OCI-LY1 (cell line): ENCODE measurements around the gene SECTM1.

Experiments
- H2AFZ ChIP-seq: fragments of 200-600 bp; sonication (generic), shearing (Covaris generic); 2 replicates; pipeline ENCODE4 v1.6.0; 2014; ENCODE audit warnings: antibody characterized with exemption, mild to moderate bottlenecking, low read length
- H3F3A ChIP-seq: fragments of 200-600 bp; sonication (generic), shearing (Covaris generic); 2 replicates; pipeline ENCODE4 v1.6.0; 2014; ENCODE audit warnings: mild to moderate bottlenecking, antibody characterized with exemption, low read length, moderate library complexity; ENCODE audit not compliant: insufficient read depth
- H3K27ac ChIP-seq: fragments of 200-600 bp; sonication (generic); 2 replicates; pipeline ENCODE4 v1.5.1; 2014; ENCODE audit warnings: low read length, mixed run types, mild to moderate bottlenecking, low read depth; ENCODE audit not compliant: poor library complexity, severe bottlenecking
- H3K27me3 ChIP-seq: fragments of 200-600 bp; sonication (generic); 2 replicates; pipeline ENCODE4 v1.6.0; 2014; ENCODE audit warnings: antibody characterized with exemption, mild to moderate bottlenecking, low read length, moderate library complexity; ENCODE audit not compliant: insufficient read depth
- H3K36me3 ChIP-seq: fragments of 200-600 bp; sonication (generic); 2 replicates; pipeline ENCODE4 v1.6.1; 2014; ENCODE audit warnings: mild to moderate bottlenecking, antibody characterized with exemption, low read length, moderate library complexity, mixed read lengths; ENCODE audit not compliant: insufficient read depth
- H3K4me1 ChIP-seq: fragments of 200-600 bp; sonication (generic); 2 replicates; pipeline ENCODE4 v1.5.1; 2014; ENCODE audit warnings: mild to moderate bottlenecking, low read length, moderate library complexity; ENCODE audit not compliant: insufficient read depth, severe bottlenecking
- H3K4me2 ChIP-seq: fragments of 200-600 bp; sonication (generic), shearing (Covaris generic); 2 replicates; pipeline ENCODE4 v1.6.1; 2014; ENCODE audit warnings: low read length
- H3K4me3 ChIP-seq: fragments of 200-600 bp; sonication (generic); 2 replicates; pipeline ENCODE4 v1.5.1; 2014; ENCODE audit warnings: low read length, low read depth, mild to moderate bottlenecking, mixed read lengths; ENCODE audit not compliant: poor library complexity, severe bottlenecking
- H3K79me2 ChIP-seq: fragments of 200-600 bp; shearing (Covaris generic); 2 replicates; pipeline ENCODE4 v1.6.1; 2016; ENCODE audit warnings: mixed run types, low read length, mixed read lengths; ENCODE audit not compliant: insufficient read depth
- H3K9ac ChIP-seq: fragments of 200-600 bp; sonication (generic), shearing (Covaris generic); 2 replicates; pipeline ENCODE4 v1.6.1; 2014; ENCODE audit warnings: mild to moderate bottlenecking, low read length, mixed read lengths
- H3K9me2 ChIP-seq: fragments of 200-600 bp; sonication (generic), shearing (Covaris generic); 2 replicates; pipeline ENCODE4 v1.6.1; 2014; ENCODE audit warnings: low read depth, mild to moderate bottlenecking, low read length, mixed read lengths
- H3K9me3 ChIP-seq: fragments of 200-600 bp; shearing (Covaris generic); 2 replicates; pipeline ENCODE4 v1.6.1; 2014; ENCODE audit warnings: low read length, mixed read lengths
- H4K20me1 ChIP-seq: fragments of 200-600 bp; sonication (generic), shearing (Covaris generic); 2 replicates; pipeline ENCODE4 v1.6.0; 2016; ENCODE audit warnings: mild to moderate bottlenecking, low read length; ENCODE audit not compliant: insufficient read depth
- EZH2 ChIP-seq: fragments of 200-600 bp; sonication (generic), shearing (Covaris generic); IDR thresholded peaks from 2 replicates; pipeline ENCODE4 v1.8.0; 2017; ENCODE audit warnings: borderline replicate concordance, mixed run types, mild to moderate bottlenecking, antibody characterized with exemption, low read length, moderate library complexity, mixed read lengths
- TF ChIP-seq, protein P1 (sequence below): fragments of 200-600 bp; sonication (generic), shearing (Covaris generic); IDR thresholded peaks from 2 replicates; pipeline ENCODE4 v1.5.1; 2017; ENCODE audit warnings: mild to moderate bottlenecking, antibody characterized with exemption, low read length, moderate library complexity, mixed read lengths

The SECTM1 gene

DNA sequence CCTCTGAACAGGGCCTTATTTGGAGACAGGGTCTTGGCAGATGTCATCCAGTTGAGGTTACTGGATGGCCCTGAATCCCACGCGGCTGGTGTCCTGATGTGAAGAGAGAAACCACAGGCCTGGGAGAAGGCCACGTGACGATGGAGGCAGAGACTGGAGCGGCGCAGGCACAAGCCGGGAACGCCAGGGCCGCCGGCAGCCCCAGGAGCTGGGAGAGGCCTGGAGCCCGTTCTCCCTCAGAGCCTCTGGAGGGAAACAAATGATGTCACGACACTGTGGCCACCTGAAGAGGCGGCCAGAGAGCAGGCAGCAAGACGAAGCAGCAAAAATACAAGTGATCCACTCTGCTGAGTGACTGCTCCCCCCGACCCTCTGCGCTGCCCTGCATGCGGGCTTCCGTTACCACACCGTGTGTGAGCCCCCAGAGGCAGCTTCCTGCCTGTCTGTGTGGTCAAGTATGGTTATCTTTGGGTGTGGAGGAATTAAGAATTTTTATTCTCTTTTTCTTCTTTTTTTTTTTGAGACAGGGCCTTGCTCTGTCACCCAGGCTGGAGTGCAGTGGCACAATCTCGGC, 27.8 kb downstream of the SECTM1 start:
- no peak overlapping the region for H3K9ac ChIP-seq
- H3K9me2 ChIP-seq, result no peaks in the 10 kb centered on the region
- no peaks in the 10 kb centered on the region for H3K9me3 ChIP-seq
- no peak overlapping the region for H3K27ac ChIP-seq
- H3K4me2 ChIP-seq, result no peak overlapping the region
- peaks cover 12% of the 10 kb centered on the region; the same call in 1 of the 2 replicates for H3K27me3 ChIP-seq
- no peak overlapping the region for H3K4me3 ChIP-seq
- no peak for TF ChIP-seq EZH2
- TF ChIP-seq, protein P1, sequence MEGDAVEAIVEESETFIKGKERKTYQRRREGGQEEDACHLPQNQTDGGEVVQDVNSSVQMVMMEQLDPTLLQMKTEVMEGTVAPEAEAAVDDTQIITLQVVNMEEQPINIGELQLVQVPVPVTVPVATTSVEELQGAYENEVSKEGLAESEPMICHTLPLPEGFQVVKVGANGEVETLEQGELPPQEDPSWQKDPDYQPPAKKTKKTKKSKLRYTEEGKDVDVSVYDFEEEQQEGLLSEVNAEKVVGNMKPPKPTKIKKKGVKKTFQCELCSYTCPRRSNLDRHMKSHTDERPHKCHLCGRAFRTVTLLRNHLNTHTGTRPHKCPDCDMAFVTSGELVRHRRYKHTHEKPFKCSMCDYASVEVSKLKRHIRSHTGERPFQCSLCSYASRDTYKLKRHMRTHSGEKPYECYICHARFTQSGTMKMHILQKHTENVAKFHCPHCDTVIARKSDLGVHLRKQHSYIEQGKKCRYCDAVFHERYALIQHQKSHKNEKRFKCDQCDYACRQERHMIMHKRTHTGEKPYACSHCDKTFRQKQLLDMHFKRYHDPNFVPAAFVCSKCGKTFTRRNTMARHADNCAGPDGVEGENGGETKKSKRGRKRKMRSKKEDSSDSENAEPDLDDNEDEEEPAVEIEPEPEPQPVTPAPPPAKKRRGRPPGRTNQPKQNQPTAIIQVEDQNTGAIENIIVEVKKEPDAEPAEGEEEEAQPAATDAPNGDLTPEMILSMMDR, result no peak
- no peak overlapping the region for H2AFZ ChIP-seq
- H3K4me1 ChIP-seq, result no peaks in the 10 kb centered on the region
- H3K36me3 ChIP-seq, result no peaks in the 10 kb centered on the region
- H3K79me2 ChIP-seq, result no peaks in the 10 kb centered on the region
- H3F3A ChIP-seq, result no peaks in the 10 kb centered on the region
- no peaks in the 10 kb centered on the region for H4K20me1 ChIP-seq

- TF ChIP-seq, protein P1, result no peak
- TF ChIP-seq EZH2, result no peak
- H2AFZ ChIP-seq, result no peak overlapping the region
- no peaks in the 10 kb centered on the region for H3K9me3 ChIP-seq
- no peaks in the 10 kb centered on the region for H3K79me2 ChIP-seq
- no peak overlapping the region for H3K4me2 ChIP-seq
- H3F3A ChIP-seq, result no peaks in the 10 kb centered on the region
- H4K20me1 ChIP-seq, result no peaks in the 10 kb centered on the region
- H3K9ac ChIP-seq, result no peak overlapping the region
- no peaks in the 10 kb centered on the region for H3K9me2 ChIP-seq
- H3K4me3 ChIP-seq, result no peak overlapping the region
- H3K4me1 ChIP-seq, result no peaks in the 10 kb centered on the region
- peaks cover 12% of the 10 kb centered on the region; the same call in 1 of the 2 replicates for H3K27me3 ChIP-seq
- no peak overlapping the region for H3K27ac ChIP-seq
- no peaks in the 10 kb centered on the region for H3K36me3 ChIP-seq
These were observed 28.5 kb downstream of the SECTM1 start for GRCh38 chr17:82304826-82305726.

DNA sequence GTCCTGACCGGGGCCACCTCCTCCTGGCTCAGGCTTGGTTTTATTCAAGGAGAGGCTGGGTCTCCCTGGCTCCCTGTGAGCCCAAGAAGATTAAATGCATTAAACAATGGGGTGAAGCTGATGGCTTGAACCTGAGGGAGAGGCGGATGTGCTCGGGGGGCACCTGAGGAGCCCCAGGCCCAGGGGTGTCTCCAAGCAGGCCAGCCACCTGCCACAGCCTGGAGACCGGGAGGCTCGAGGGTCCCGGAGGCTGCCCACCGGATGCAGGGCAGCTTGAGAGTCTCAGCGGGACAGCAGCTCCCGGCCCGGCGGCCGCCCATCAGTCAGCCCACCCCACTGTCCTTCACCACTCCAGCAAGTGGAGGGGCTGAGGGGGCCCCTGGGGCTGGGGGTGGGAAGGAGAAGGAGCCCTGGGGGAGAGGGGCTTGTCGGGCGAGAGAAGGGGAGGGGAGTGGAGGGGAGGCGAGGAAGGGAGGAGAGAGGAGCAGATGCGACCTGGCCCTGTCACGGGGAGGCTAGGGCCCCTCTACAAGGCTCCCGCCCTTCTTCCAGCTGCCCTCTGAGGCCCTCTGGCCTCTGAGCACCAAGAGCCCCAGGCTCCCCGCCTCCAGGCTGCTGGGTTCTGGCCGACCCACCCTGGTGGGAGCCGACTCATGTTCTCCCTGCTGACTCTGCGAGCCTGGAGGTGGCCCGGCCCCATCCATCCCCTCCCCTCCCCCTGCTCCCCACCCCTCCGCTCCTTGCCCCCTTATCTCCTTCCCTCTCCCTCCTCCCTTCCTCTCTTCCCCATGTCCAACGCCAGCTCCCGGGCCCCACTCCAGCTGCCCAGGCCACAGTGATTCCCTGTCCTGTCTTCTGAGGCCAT, 29.4 kb downstream of the SECTM1 start:
- TF ChIP-seq EZH2, result no peak
- TF ChIP-seq, protein P1, result no peak

More for the DNA sequence above, 29.4 kb downstream of the SECTM1 start:
- H3K9me3 ChIP-seq, result no peaks in the 10 kb centered on the region
- H3K4me3 ChIP-seq, result no peak overlapping the region
- H3K36me3 ChIP-seq, result no peaks in the 10 kb centered on the region
- H3K27ac ChIP-seq, result no peak overlapping the region
- peaks cover 2% of the 10 kb centered on the region for H3K4me1 ChIP-seq
- H3K79me2 ChIP-seq, result no peaks in the 10 kb centered on the region
- H3F3A ChIP-seq, result no peaks in the 10 kb centered on the region
- H3K4me2 ChIP-seq, result no peak overlapping the region
- no peaks in the 10 kb centered on the region for H4K20me1 ChIP-seq
- H3K9me2 ChIP-seq, result no peaks in the 10 kb centered on the region
- H3K27me3 ChIP-seq, result peaks cover 12% of the 10 kb centered on the region; the same call in 1 of the 2 replicates
- no peak overlapping the region for H3K9ac ChIP-seq
- H2AFZ ChIP-seq, result no peak overlapping the region
